A549 (cell line): ENCODE results near the gene MOB2. TPM values are rescaled to one million over a fixed set of nuclear protein-coding genes. Genes with fewer than 3 reads are reported as not detected.
A peak's percentile ranks its signal among the peaks of the same experiment; 100 is the strongest.

Experiments
- ATAC-seq, 2 experiments: fragments of 200-7000 bp in 1 of 2; fragments of >200 bp in 1 of 2; cut with Nextera tagmentation in 1 of 2; cut with Tn5 transposase in 1 of 2; 3 replicates each; pipeline versions ENCODE4 v1.8.0 to v1.9.1; 2018 to 2020; ENCODE audit warnings: mild to moderate bottlenecking in 1 of 2, moderate library complexity in 1 of 2
- CTCF ChIA-PET: fragments of 300-600 bp; sonication (Branson Sonifier 250); formaldehyde crosslinking; extraction: SDS; loops from one replicate; lab custom pipeline; 2021; ENCODE audit warnings: antibody characterized with exemption, inconsistent platforms; lab: Yijun Ruan, JAX
- POLR2A ChIA-PET: fragments of 350-600 bp; formaldehyde crosslinking; extraction: SDS; loops from one replicate; lab custom pipeline; 2021; ENCODE audit warnings: antibody characterized with exemption, inconsistent platforms; lab: Yijun Ruan, JAX
- DNase-seq, 2 experiments: peaks; one replicate each; pipeline versions ENCODE4 v3.0.0 to v3.0.0-alpha.2; 2011 to 2016; ENCODE audit warnings: low read depth in 1 of 2, low spot score in 1 of 2
- FAIRE-seq: peaks from 2 replicates; lab custom pipeline; 2011; peaks lifted over from hg19 to GRCh38; lab: Jason Lieb, UNC
- H3K27ac ChIP-seq, 2 experiments: fragments of >200 bp; sonication (Bioruptor Twin); formaldehyde crosslinking; 3 replicates each; pipeline ENCODE4 v1.5.1; 2016 to 2017
- H3K4me1 ChIP-seq: fragments of >200 bp; sonication (Bioruptor Twin); formaldehyde crosslinking; 3 replicates; pipeline ENCODE4 v1.6.1; 2016
- H3K4me2 ChIP-seq: fragments of >200 bp; sonication (Bioruptor Twin); formaldehyde crosslinking; 3 replicates; pipeline ENCODE4 v1.6.1; 2016
- H3K4me3 ChIP-seq: fragments of >200 bp; sonication (Bioruptor Twin); formaldehyde crosslinking; 3 replicates; pipeline ENCODE4 v1.5.1; 2016
- H3K9me3 ChIP-seq: fragments of >200 bp; sonication (Bioruptor Twin); formaldehyde crosslinking; 3 replicates; pipeline ENCODE4 v1.6.1; 2016
- BHLHE40 ChIP-seq: IDR thresholded peaks from 2 replicates; pipeline ENCODE4 v1.6.1; 2012; ENCODE audit warnings: low read depth, low read length, inconsistent platforms
- CEBPB ChIP-seq, 2 experiments: fragments of >200 bp in 1 of 2; sonication (Bioruptor Twin) in 1 of 2; formaldehyde crosslinking in 1 of 2; IDR thresholded peaks; 2 replicates each; pipeline ENCODE4 v1.6.1; 2012 to 2016
- EHF ChIP-seq: fragments of 250-450 bp; sonication (Bioruptor Pico); IDR thresholded peaks from 2 replicates; pipeline ENCODE4 v1.5.0; 2020; ENCODE audit warnings: mild to moderate bottlenecking
- EP300 ChIP-seq, 2 experiments: fragments of >200 bp; sonication (Bioruptor Twin); formaldehyde crosslinking; IDR thresholded peaks; 2 replicates in 1 of 2; 3 replicates in 1 of 2; pipeline ENCODE4 v1.6.1; 2016 to 2017
- FOXS1 ChIP-seq: fragments of 250-450 bp; sonication (Bioruptor Pico); IDR thresholded peaks from 2 replicates; pipeline ENCODE4 v1.5.0; 2020; ENCODE audit warnings: mild to moderate bottlenecking, moderate library complexity
- HOXA7 ChIP-seq: fragments of 250-450 bp; sonication (Bioruptor Pico); IDR thresholded peaks from 2 replicates; pipeline ENCODE4 v1.5.0; 2020; ENCODE audit warnings: mild to moderate bottlenecking, moderate library complexity
- HOXB13 ChIP-seq: fragments of 250-450 bp; sonication (Bioruptor Pico); IDR thresholded peaks from 2 replicates; pipeline ENCODE4 v1.5.0; 2020; ENCODE audit warnings: low read depth, mild to moderate bottlenecking, moderate library complexity
- JUN ChIP-seq, 2 experiments: fragments of >200 bp; sonication (Bioruptor Twin); formaldehyde crosslinking; IDR thresholded peaks; 2 replicates in 1 of 2; 3 replicates in 1 of 2; pipeline ENCODE4 v1.6.1; 2016 to 2017
- KDM1A ChIP-seq: fragments of 200-600 bp; sonication (generic); IDR thresholded peaks from 2 replicates; pipeline ENCODE4 v1.6.1; 2016; ENCODE audit warnings: low read depth, mild to moderate bottlenecking
- MYC ChIP-seq: IDR thresholded peaks from 2 replicates; pipeline ENCODE4 v1.6.1; 2012; ENCODE audit warnings: mild to moderate bottlenecking, inconsistent platforms, low read length, improper control_type of control experiment, borderline replicate concordance
- NPAS2 ChIP-seq: fragments of 250-450 bp; sonication (Bioruptor Pico); IDR thresholded peaks from 2 replicates; pipeline ENCODE4 v1.8.0; 2022; ENCODE audit warnings: mild to moderate bottlenecking, moderate library complexity, borderline replicate concordance
- PHF8 ChIP-seq: fragments of 200-600 bp; sonication (generic); IDR thresholded peaks from 2 replicates; pipeline ENCODE4 v1.6.1; 2016; ENCODE audit warnings: low read depth, mild to moderate bottlenecking, antibody characterized with exemption, moderate library complexity, borderline replicate concordance
- POLR2AphosphoS2 ChIP-seq: conservative IDR thresholded peaks from 2 replicates; pipeline ENCODE4 v1.6.1; 2012; ENCODE audit warnings: low read length, improper control_type of control experiment, inconsistent platforms
- RARB ChIP-seq: fragments of 250-450 bp; sonication (Bioruptor Pico); IDR thresholded peaks from 2 replicates; pipeline ENCODE4 v1.8.0; 2021; ENCODE audit warnings: mild to moderate bottlenecking, moderate library complexity
- RCOR1 ChIP-seq: fragments of 150-350 bp; IDR thresholded peaks from 2 replicates; pipeline ENCODE4 v1.6.1; 2014; ENCODE audit warnings: antibody characterized with exemption, low read length, low read depth
- SMC3 ChIP-seq: fragments of >200 bp; sonication (Bioruptor Twin); formaldehyde crosslinking; IDR thresholded peaks from 3 replicates; pipeline ENCODE4 v1.6.1; 2018; ENCODE audit warnings: inconsistent platforms
- SREBF2 ChIP-seq: fragments of 450-650 bp; IDR thresholded peaks from 2 replicates; pipeline ENCODE4 v1.6.1; 2014; ENCODE audit warnings: mild to moderate bottlenecking, moderate library complexity
- TFCP2L1 ChIP-seq: fragments of 250-450 bp; sonication (Bioruptor Pico); IDR thresholded peaks from 2 replicates; pipeline ENCODE4 v1.5.0; 2021; ENCODE audit warnings: mild to moderate bottlenecking
- ZFP36 ChIP-seq: fragments of 450-650 bp; IDR thresholded peaks from 2 replicates; pipeline ENCODE4 v1.6.1; 2014; ENCODE audit warnings: borderline replicate concordance; ENCODE audit not compliant: partially characterized antibody
- ZNF302 ChIP-seq: fragments of 250-450 bp; sonication (Bioruptor Pico); IDR thresholded peaks from 2 replicates; pipeline ENCODE4 v1.9.0; 2021; ENCODE audit warnings: inconsistent platforms, mild to moderate bottlenecking, moderate library complexity
- WGBS: methylation state at CpG from one replicate; pipeline ENCODE4 v1.1.6; 2017; ENCODE audit errors: missing lambda C conversion rate; 5-methylcytosine and 5-hydroxymethylcytosine counted together
- polyA plus RNA-seq, 4 experiments: library from polyadenylated mRNA; depleted of rRNA in 3 of 4; stranded (reverse); fragments of >200 nt; fragmentation: RNase III in 1 of 4; extraction: RNeasy Plus Mini Kit Qiagen cat#74134 plus additional on column Dnase treatment in 1 of 4; gene quantifications; 2 replicates in 3 of 4; 3 replicates in 1 of 4; pipeline ENCODE4 v1.2.3, GENCODE V29; 2011 to 2017
- TF ChIP-seq, protein P1 (sequence below): fragments of >200 bp; sonication (Bioruptor Twin); formaldehyde crosslinking; IDR thresholded peaks from 3 replicates; pipeline ENCODE4 v1.6.1; 2016
- TF ChIP-seq, protein P2 (sequence below): IDR thresholded peaks from 2 replicates; pipeline ENCODE4 v1.6.1; 2012; ENCODE audit warnings: low read depth, borderline replicate concordance
- TF ChIP-seq, protein P3 (sequence below): fragments of >200 bp; sonication (Bioruptor Twin); formaldehyde crosslinking; IDR thresholded peaks from 2 replicates; pipeline ENCODE4 v1.6.1; 2016
- TF ChIP-seq, protein P4 (sequence below): fragments of >200 bp; sonication (Bioruptor Twin); formaldehyde crosslinking; IDR thresholded peaks from 3 replicates; pipeline ENCODE4 v1.5.1; 2016

MOB2 gene
- polyA plus RNA-seq, 2 of the 4 experiments (the other 2 are of a cell fraction) = 25.4 to 38.2 TPM

DNA sequence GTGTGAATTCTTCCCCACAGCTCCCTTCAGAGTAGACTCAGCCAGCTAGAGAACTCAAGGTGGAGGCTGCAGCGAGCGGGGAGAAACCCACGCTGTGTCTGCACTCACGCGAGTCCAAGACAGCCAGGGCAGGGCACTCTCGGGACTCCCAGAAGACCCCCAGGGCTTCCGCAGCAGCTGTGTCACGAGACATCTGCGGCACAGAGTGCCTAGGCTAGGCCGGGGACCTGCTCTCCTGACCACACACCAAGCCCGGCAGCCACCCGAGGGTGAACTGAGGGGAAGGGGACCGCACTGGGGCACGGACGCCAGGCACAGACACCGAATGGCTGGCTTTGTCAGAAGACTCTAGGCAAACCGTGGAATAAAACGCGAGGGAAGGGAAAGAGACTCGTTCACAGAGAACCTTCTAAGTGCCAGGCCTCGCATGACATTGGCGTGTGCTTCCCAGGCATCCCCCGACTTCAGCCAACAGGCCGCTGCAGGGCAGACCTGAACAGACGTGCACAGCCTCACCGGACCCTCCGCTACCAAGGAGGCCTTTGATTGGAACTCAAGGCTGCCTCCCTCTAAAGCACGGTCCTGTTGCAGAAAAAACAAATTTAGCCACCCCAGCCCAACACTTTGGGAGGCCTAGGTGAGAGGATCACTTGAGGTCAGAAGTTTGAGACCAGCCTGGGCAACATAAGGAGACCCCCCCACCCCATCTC is 18.2 kb upstream of the MOB2 start (continued):
- TF ChIP-seq, protein P1, sequence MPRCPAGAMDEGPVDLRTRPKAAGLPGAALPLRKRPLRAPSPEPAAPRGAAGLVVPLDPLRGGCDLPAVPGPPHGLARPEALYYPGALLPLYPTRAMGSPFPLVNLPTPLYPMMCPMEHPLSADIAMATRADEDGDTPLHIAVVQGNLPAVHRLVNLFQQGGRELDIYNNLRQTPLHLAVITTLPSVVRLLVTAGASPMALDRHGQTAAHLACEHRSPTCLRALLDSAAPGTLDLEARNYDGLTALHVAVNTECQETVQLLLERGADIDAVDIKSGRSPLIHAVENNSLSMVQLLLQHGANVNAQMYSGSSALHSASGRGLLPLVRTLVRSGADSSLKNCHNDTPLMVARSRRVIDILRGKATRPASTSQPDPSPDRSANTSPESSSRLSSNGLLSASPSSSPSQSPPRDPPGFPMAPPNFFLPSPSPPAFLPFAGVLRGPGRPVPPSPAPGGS = no peak
- TF ChIP-seq JUN (IDR thresholded peaks at IDR 0.05) = no peak
- TF ChIP-seq, protein P2, sequence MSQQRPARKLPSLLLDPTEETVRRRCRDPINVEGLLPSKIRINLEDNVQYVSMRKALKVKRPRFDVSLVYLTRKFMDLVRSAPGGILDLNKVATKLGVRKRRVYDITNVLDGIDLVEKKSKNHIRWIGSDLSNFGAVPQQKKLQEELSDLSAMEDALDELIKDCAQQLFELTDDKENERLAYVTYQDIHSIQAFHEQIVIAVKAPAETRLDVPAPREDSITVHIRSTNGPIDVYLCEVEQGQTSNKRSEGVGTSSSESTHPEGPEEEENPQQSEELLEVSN = no peak
- no peak for TF ChIP-seq SREBF2

DNA sequence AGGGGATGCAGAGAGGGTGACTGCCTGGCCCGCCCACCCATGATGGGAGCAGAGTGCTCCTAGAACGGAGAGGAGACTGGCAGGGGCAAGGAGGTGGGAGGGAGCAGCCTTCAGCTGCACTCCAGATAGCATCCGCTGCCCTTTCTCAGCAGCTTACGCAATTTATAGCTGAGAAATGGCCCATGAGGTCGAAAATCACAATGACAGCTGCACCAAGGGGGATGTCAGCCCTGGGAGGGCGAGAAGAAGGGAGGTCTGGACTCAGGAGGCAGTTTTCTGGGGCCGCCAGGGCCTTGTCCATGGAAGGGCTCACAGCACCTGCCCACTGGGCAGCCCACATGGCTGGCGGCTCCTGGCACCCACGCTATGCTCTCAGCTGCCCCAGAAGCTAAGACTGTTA is 17.6 kb upstream of the MOB2 start:
- DNase-seq (no peak), ATAC-seq (no peak), FAIRE-seq (no peak)
- CTCF ChIA-PET = interaction anchor here (1.5 to 4.3 kb wide), 2 partner anchors 10 to 38 kb away, joined by 4 to 21 read pairs; no protein-coding TSS in a partner anchor
- Histone ChIP-seq H3K4me1 (no peaks in the 10 kb centered on the region), H3K9me3 (no peaks in the 10 kb centered on the region), H3K4me3 (no peak overlapping the region), H3K4me2 (no peak overlapping the region), H3K27ac (no peak overlapping the region)
- WGBS = 86% methylated on average over 9 of the region's 9 CpGs
- TF ChIP-seq FOXS1 (no peak), CEBPB (IDR thresholded peaks at IDR 0.05) (0 out of 4 replicates have a peak, but pooled peaks of 1 of the 2 experiments have one; percentile 18)
- POLR2A ChIA-PET = no interaction called here

DNA sequence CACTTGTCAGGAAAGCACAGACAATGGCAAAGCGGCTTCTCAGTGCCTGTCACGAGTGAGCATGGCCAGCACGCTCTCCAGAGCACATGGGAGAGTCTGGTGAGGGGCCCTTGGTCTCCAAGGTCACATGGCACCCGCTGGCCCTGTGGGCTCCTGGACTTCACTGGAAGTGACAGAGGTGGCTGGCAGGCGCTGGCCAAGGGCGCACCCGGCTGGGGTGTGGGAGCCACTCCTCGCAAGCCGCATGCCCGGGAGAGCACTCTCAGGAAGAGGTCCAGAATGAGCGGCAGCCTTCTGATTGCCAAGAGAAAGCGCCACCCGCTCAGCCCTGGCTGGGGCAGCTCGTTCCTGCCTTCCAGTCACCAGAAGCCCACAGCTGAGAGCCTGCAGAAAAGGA is 17.1 kb upstream of the MOB2 start:
- Histone ChIP-seq H3K4me3 (no peak overlapping the region), H3K4me1 (no peaks in the 10 kb centered on the region), H3K27ac (no peak overlapping the region), H3K9me3 (no peaks in the 10 kb centered on the region), H3K4me2 (no peak overlapping the region)
- ChIA-PET POLR2A (no interaction called here), CTCF (interaction anchor here (4.3 kb wide), 1 partner anchor 11 kb away, joined by 21 read pairs; no protein-coding TSS in a partner anchor)
- ATAC-seq (no peak), DNase-seq (no peak), FAIRE-seq (no peak)
- no peak for TF ChIP-seq JUN (IDR thresholded peaks at IDR 0.05)
- no peak for TF ChIP-seq MYC
- TF ChIP-seq KDM1A = no peak
- no peak for TF ChIP-seq NPAS2
- TF ChIP-seq RCOR1 = no peak
- no peak for TF ChIP-seq ZFP36
- TF ChIP-seq EHF (CRISPR knock-in tag) = no peak
- no peak for TF ChIP-seq EP300 (IDR thresholded peaks at IDR 0.05)
- TF ChIP-seq ZNF302 (CRISPR knock-in tag) = no peak
- WGBS = 93% methylated on average over 12 of the region's 14 CpGs

DNA sequence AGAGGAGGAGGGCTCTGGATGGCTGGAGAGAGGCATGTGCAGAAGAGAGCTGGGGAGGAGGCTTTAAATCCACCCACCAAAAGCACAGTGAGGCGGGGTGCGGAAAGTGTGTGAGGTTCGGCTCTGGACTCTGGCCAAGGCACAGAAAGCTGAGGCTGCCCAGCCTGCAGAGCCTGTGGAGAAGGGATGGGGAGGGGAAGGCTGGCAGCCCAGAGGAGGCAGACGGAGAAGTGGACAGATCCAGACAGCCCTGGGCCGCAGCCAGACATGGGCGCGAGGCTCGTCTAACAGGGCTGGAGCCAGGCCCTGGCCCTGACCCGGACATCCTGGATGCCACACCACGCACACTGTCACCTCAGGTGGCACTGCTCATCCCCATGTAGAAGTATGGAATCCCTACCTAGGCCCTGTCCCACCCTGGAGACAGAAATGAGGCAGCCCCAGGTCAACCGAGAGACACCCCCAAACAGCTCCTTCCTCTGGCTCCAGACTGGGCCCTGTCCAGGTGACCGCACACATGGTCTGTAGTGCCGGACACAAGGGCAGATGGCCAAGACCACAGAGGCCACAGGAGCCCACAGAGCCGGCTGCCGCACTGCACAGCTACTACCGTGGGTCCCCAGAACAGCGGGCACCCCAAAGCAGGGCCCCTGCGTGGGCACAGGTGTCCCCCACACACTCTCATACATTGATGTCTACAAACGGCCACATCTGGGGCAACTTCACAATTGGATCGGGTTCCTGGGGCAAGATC is 16.6 kb upstream of the MOB2 start:
- H3K4me2 ChIP-seq = no peak overlapping the region
- no peaks in the 10 kb centered on the region for H3K9me3 ChIP-seq
- DNase-seq (no peak), ATAC-seq (no peak), FAIRE-seq (no peak)
- no peak overlapping the region for H3K27ac ChIP-seq
- ChIA-PET CTCF (interaction anchor here (4.3 kb wide), 1 partner anchor 11 kb away, joined by 21 read pairs; no protein-coding TSS in a partner anchor), POLR2A (interaction anchor here (1.2 kb wide), 1 partner anchor 8 kb away, joined by 4 read pairs; no protein-coding TSS in a partner anchor)
- 93% methylated on average over 15 of the region's 20 CpGs for WGBS
- no peaks in the 10 kb centered on the region for H3K4me1 ChIP-seq
- TF ChIP-seq ZNF302 (CRISPR knock-in tag) (no peak), HOXA7 (CRISPR knock-in tag) (no peak), HOXB13 (no peak), RARB (CRISPR knock-in tag) (no peak), PHF8 (no peak), SMC3 (no peak), TFCP2L1 (no peak), POLR2AphosphoS2 (no peak), BHLHE40 (no peak)
- TF ChIP-seq, protein P3, sequence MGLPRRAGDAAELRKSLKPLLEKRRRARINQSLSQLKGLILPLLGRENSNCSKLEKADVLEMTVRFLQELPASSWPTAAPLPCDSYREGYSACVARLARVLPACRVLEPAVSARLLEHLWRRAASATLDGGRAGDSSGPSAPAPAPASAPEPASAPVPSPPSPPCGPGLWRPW = no peak
- TF ChIP-seq, protein P4, sequence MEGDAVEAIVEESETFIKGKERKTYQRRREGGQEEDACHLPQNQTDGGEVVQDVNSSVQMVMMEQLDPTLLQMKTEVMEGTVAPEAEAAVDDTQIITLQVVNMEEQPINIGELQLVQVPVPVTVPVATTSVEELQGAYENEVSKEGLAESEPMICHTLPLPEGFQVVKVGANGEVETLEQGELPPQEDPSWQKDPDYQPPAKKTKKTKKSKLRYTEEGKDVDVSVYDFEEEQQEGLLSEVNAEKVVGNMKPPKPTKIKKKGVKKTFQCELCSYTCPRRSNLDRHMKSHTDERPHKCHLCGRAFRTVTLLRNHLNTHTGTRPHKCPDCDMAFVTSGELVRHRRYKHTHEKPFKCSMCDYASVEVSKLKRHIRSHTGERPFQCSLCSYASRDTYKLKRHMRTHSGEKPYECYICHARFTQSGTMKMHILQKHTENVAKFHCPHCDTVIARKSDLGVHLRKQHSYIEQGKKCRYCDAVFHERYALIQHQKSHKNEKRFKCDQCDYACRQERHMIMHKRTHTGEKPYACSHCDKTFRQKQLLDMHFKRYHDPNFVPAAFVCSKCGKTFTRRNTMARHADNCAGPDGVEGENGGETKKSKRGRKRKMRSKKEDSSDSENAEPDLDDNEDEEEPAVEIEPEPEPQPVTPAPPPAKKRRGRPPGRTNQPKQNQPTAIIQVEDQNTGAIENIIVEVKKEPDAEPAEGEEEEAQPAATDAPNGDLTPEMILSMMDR = no peak
- no peak overlapping the region for H3K4me3 ChIP-seq
